ENCODE results near the gene CPVL. TPM values are rescaled to one million over a fixed set of nuclear protein-coding genes. Genes with fewer than 3 reads are reported as not detected.

Gene CPVL
- total RNA-seq, 4 donors from 2014 or later = 25.1 to 58.6 (median 38.6) TPM

- DNase-seq (ENCODE audit: low spot score) (no peak), ATAC-seq (ENCODE audit: low FRiP score) (no peak)
- TF ChIP-seq CTCF (IDR thresholded peaks at IDR 0.05) = no peak
Measured at GRCh38 chr7:29071203-29071874, 75.0 kb downstream of the CPVL start.

GRCh38 chr7:29066641-29067040, 79.7 kb downstream of the CPVL start:
- DNase-seq (ENCODE audit: low spot score) = no peak
- TF ChIP-seq CTCF (IDR thresholded peaks at IDR 0.05) = no peak
- no peak for ATAC-seq (ENCODE audit: low FRiP score)

- no peak for ATAC-seq (ENCODE audit: low FRiP score)
- no peak for DNase-seq (ENCODE audit: low spot score)
- TF ChIP-seq CTCF (IDR thresholded peaks at IDR 0.05) = no peak
Measured at GRCh38 chr7:29065181-29065857, 81.0 kb downstream of the CPVL start.

- ATAC-seq (ENCODE audit: low FRiP score) (no peak), DNase-seq (ENCODE audit: low spot score) (no peak)
- TF ChIP-seq CTCF (IDR thresholded peaks at IDR 0.05) = no peak
Measured at GRCh38 chr7:29063872-29064271, 82.5 kb downstream of the CPVL start.

- ATAC-seq (ENCODE audit: low FRiP score) (no peak), DNase-seq (ENCODE audit: low spot score) (no peak)
- no peak for TF ChIP-seq CTCF (IDR thresholded peaks at IDR 0.05)
Measured at GRCh38 chr7:29063236-29063635, 83.1 kb downstream of the CPVL start.

GRCh38 chr7:29053105-29053872, 93.0 kb downstream of the CPVL start:
- no peak for ATAC-seq (ENCODE audit: low FRiP score)
- DNase-seq (ENCODE audit: low spot score) = no peak
- no peak for TF ChIP-seq CTCF (IDR thresholded peaks at IDR 0.05)
